GM12873 (cell line): Measurements from ENCODE around the gene NAT8L.

Experiments used
- CTCF ChIP-seq: IDR thresholded peaks from 2 replicates; pipeline ENCODE4 v1.5.1; 2012; ENCODE audit warnings: low read depth, mild to moderate bottlenecking, moderate library complexity, low read length, control low read depth; ENCODE audit not compliant: insufficient read depth; ENCODE audit errors: missing control alignments

NAT8L gene

GRCh38 chr4:2059046-2059725 is at the start of gene NAT8L:
TSS of gene NAT8L (plus strand) at chr4:2059327. CDS start at chr4:2059512, 185 bp downstream.
- TF ChIP-seq CTCF = no peak

- peak; percentile 22 for TF ChIP-seq CTCF
Observed at GRCh38 chr4:2009651-2010233, 49.4 kb upstream of the NAT8L start.

- no peak for TF ChIP-seq CTCF
Observed at GRCh38 chr4:2011583-2011982, 47.5 kb upstream of the NAT8L start.

- no peak for TF ChIP-seq CTCF
Observed at GRCh38 chr4:2015008-2015407, 44.1 kb upstream of the NAT8L start.

GRCh38 chr4:2024683-2025082 is 34.4 kb upstream of the NAT8L start:
- no peak for TF ChIP-seq CTCF

GRCh38 chr4:2025817-2026216 is 33.3 kb upstream of the NAT8L start:
- no peak for TF ChIP-seq CTCF

- TF ChIP-seq CTCF = no peak
Observed at GRCh38 chr4:2036327-2036726, 22.8 kb upstream of the NAT8L start.
